Tongue (tissue), 2 donors: ENCODE measurements around the gene ST6GAL1. TPM values are rescaled to one million over a fixed set of nuclear protein-coding genes. Genes with fewer than 3 reads are reported as not detected.
"Not testable (repeated sequence)": the region's sequence is repeated elsewhere in the genome, so short reads cannot be mapped to it uniquely, and the experiment has no call there.

ENCODE experiments used
- DNase-seq: peaks from one replicate; pipeline ENCODE4 v3.0.0-alpha.2; 2015
- total RNA-seq: library from RNA; depleted of rRNA; stranded (reverse); fragments of >200 nt; gene quantifications from one replicate; pipeline ENCODE4 v1.2.3, GENCODE V29; 2014

Gene ST6GAL1
- total RNA-seq, 1 donor from 2014 or later: 34.3 TPM

DNA sequence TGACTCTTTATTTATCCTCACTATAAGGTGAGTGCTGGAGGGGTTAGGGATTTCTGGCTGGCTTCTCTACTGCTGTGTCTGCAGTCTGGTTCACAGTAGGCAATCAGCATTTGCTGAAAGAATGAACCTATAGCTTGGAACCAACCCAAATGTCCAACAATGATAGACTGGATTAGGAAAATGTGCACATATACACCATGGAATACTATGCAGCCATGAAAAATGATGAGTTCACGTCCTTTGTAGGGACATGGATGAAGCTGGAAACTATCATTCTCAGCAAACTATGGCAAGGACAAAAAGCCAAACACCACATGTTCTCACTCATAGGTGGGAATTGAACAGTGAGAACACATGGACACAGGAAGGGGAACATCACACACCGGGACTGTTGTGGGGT lies 93.0 kb downstream of the ST6GAL1 start:
- not testable (repeated sequence) for DNase-seq

DNA sequence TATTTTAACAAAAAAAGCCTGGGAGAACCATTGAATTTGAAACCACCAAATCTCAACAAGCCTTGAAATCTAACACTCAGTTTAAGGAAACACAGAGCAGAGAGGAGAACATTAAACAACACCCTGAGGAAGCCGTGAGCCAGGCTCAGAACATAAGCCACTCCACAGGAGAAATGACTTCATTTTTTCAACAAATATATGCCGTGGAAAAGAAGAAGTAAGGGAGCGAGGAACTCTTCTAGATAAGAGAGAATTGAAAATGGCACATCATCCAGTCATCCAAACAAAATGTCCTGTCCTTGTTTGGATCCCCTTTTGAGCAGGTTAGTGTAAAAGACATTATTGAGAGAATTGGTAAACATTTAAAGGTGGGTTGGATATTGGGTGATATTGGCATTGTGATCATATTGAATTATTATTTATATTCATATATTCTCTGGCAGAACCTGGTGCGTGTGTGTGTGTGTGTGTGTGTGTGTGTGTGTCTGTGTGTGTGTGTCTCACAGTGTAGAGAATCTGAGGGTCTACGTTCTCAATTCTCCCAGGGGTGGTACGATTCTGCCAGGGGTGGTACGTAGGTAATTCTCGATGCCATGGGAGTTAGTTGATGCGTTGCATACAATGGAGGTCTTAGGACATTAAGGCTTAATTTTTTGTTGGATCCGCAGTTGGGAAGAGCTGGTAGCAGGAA lies 94.4 kb downstream of the ST6GAL1 start:
- no peak for DNase-seq

DNA sequence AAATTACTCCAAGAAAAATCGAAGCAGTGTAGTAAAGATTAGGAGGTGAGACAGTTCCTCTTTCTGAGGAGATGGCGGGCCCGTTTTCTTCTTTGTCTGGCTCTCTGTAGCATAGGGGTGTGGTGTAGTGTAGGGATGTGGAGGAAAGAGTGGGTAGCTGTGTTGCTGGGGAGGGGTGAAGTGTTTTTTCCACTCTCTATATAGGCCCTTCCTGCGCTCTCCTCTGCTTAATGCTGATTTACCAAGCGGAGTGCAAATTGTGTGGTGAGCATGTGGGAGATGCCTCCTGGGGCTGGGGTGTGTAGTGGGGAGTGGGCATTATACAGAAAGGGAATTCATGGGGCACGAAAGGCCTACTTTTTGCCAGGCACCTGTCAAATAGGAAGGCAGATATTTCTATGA lies 94.9 kb downstream of the ST6GAL1 start:
- no peak for DNase-seq

DNA sequence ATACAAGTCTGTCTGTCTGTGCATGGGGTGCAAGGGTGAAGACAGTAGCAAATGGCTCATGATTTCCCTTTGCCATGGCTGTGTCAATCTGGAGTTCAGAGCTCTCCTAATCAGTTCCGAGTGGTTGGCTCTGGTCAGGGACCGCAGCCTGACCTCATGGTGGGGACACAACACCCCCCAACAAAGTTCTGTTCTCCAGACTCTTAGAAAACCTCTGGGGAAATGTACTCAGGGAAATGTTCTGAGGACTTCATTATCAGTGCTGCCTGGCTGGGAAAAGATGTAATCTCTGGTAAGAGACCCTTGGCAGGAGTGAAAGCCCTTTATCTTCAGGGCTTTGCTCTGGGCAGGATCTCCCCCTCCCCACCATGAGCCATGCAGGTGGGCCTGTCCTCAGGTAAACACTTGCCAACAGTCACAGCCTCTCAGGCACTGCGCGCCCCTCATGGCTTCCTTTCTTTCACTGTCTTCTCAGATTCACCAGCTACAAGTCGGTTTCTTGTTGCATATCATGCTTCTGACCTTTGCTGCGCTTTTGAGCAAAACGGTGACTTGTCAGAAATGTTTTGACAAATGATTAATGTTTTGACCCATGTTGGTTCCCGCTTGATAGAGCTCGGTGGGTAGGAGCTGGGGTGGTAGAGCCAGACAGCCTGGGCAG lies 95.5 kb downstream of the ST6GAL1 start:
- no peak for DNase-seq

DNA sequence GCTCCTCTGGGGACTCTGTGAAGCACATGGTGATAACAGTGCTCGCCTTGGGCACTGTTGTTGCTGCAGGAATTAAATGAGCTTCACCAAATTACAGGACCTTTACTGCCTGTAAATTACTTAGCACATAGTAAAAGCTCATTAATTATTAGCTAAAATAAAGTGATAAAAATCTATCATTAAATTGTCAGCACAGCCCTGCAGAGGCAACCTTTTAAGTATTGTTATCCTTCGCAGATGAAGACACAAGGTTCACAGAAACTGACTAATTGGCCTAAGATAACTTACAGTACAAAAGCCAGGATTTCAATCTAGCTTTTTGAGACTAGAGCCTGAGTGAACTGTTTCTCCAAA lies 96.0 kb downstream of the ST6GAL1 start:
- DNase-seq: no peak

DNA sequence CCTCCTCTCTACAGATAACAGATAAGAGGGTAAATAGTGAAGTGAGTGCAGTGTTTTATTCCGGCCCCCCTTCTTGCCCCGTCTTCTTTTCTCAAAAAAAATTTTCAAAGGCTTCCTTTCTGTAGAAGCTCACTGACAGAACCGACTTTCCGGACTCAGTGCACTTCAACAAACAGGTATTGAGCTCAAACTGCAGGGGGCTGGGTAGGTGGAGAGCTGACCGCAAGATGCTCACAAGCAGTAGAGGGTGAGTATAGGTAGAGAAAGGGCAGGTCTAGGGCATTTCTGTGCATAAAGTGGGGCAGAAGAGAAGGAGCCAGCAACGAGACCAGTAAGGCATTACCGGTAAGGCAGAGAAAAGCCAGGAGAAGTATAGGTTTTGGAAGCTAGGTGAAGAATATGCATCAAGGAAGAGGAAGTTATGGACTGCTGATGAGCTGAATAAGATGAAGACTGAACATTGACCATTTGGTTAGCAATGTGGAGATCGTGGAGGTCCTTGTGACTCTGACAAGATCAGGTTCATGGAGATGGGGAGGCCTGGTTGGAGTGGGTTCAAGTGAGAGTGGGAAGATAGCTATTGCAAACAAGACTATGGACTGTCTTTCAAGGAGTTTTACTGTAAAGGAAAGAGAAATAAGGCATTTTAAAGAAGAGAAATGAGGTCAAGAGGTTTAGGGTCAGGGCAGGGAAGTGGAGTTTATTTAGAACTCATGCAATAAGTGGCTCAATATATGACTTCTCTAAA lies 97.4 kb downstream of the ST6GAL1 start:
- DNase-seq: no peak

DNA sequence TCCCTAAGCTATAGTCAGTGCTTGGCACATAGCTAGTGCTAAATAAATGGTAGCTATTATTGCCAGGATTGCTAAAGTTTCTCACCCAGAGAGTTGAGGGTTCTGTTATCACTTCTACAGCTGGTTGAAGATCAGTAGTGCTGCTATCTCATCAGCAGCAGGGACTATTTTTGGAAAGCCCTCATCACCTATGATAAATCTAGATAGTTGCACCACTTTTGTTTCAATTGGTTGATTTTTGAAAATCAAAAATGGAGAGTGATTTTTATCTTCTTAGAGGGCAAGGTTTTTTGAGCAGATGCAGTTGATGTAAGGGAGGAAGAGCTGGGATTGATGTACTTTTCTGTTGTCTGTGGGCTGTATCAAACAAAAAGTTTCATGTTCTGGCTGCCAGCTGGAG lies 101.6 kb downstream of the ST6GAL1 start:
- no peak for DNase-seq

DNA sequence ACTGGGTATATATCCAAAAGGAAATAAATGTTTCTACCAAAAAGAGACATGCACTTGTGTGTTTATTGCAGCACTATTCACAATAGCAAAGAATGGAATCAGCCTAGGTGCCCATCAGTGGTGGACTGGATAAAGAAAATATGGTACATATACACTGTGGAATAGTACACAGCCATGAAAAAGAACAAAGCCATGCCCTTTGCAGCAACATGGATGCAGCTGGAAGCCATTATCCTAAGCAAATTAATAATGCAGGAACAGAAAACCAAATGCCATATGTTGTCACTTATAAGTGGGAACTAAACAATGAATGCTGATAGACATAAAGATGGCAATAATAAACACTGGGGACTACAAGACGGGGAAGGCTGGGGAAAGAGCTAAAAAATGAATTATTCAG lies 106.1 kb downstream of the ST6GAL1 start:
- no peak for DNase-seq

DNA sequence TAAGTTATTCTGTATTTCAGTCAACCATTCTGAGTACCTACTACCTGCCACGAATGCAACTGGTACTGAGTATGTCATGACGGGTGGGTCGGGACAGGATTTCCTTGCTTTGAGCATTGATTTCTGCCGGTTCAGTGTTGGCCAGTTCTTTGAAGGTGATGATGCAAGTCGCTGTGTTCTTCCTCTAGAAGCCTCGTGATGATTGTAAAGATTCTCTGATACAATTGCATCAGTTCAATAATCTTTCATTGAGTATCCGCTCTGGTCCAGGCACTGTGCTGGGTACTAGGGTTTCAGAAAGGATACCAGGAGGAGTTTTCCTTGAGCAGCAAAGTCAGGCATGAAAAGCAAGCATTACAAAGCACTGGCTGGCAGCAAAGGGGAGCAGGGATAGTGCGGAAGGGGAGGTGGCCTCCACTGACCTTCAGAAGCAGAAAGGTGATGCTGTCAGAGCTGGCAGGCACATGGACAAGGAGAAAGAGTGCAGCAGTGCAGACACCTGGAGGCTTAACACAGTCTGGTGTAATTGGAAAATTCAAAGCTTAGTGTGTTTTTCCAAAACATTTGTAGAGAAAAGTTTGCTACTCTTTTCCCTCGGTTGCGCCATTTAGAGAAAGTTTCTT lies 108.9 kb downstream of the ST6GAL1 start:
- DNase-seq: no peak

DNA sequence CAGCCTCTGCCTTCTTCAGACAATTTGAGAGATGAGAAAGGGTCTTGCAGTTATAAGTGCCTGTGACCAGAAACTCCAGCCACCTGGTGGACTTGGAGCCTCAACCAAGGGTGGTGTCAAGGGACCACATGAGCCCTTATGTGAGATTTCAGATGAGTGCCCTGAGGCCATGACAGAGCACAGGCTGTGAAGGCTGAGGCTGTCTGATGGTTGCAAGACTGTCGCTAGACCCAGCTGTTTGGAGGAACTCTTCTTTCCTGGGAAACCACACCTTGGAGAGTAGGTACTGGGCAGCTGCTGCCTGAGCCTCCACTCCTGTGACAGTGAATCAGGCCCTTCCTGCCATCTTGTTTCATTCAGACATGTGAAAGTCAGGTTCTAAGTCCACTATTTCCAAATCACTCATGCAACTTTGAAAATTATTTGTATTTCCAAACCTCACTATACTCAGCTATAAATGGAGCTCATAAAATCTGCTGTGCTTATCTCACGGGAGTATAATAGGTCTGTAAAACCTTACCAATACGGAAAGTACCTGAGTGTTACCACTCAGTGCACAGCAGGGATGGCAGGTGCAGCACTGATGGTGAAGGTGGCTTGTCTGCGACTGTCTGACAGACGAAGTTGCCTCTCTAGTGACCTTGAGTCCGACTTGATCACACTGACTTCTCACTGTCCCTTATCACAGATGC lies 109.5 kb downstream of the ST6GAL1 start:
- DNase-seq: no peak

DNA sequence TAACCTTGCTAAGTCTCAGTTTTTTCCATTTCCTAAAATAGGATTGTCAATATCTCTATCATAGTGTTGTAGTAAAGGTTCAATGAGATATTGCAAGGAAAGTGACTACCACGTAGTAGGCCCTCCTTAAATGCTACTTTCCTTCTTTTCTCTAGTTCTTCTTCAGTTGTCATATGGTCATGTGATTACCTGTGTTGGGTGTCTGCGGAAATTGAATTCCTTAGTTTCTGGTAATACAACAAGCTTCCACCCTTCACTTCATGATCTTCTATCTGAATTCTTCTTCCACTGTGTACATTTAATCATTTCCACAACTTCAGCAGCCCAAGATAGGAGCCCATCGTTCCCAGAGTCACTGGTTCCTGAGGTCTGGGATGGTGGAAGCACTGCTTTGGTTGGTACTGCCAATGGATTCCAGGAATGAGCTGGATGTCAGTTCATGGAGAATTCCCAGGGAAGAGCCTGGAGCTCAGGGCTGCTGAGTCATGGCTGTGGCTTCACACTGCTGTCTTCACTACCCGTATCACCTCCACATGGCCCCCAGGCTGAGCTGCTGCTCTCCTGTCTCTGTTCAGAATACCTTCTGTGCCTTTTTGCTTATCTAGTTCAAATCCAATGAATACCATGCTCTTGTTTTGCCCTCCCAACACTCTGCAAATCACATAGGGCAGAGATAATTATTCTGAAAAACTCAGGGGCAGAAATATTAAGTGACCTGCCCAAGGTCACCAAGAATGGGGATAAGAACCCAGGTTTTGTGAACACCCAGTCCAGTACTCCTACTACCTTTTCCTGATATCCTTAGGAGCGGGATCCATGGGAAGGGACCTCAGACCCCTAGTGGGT lies 110.4 kb downstream of the ST6GAL1 start:
- no peak for DNase-seq

DNA sequence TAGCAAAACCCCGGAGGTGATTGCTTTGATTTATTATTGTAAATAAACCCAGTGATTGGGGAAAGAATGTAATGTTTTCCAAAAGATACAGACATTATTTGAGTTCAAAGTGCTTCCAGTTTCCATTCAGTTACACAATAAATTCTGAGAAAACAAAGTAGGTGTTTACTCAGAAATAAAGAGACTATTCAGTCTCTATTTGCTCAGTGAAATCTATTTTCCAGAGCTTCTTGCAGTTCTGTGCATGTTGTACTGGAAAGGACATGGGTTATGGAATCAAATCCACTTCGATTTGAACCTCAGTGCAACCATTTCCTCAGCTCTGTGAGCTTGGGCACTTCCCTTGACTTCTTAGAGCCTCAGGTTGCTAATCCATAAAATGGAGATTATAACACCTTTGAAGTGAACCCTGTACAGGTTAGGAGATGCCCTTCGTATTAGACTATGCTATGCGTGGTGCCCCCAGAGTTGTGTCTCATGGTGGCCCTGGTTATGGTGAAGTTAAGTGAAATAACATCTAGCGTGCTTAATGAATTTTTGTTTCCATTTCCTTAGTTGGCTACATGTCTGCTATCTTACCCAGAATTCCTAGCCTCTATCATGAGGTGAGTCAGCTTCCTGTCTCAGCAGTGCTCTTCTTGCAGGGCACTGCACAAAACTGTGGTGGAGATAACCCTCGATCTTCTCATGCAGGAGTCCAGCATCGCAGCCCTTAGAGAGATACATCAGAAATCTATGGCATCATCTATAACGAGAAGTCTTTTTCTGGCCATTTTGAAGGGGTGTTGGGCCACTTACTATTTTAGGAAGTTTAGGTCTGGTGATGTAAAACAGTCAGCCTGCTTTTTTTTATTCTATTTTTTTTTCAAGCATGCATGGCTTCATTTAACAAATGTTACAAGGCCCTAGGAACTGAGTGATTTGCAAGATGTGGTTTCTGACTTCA lies 111.3 kb downstream of the ST6GAL1 start:
- no peak for DNase-seq

DNA sequence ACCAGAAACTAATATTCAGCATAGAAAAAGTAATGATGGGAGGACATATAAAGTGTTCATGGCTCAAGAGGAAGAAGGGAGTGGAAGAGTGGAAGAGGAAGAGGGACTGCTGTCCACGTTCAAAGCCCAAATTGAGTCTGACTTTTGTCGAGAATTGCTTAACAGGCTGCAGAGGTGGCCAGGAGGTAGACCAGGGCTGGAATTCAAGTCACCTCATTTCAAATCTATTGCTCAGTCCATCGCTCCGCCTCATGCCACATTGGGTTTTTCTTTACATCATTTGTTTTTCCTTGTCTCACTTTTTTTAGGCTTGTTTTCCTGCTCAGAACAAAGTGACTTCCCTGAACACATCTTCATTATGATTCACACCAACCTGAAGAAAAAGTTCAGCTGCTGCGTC lies 112.0 kb downstream of the ST6GAL1 start:
- DNase-seq: no peak

DNA sequence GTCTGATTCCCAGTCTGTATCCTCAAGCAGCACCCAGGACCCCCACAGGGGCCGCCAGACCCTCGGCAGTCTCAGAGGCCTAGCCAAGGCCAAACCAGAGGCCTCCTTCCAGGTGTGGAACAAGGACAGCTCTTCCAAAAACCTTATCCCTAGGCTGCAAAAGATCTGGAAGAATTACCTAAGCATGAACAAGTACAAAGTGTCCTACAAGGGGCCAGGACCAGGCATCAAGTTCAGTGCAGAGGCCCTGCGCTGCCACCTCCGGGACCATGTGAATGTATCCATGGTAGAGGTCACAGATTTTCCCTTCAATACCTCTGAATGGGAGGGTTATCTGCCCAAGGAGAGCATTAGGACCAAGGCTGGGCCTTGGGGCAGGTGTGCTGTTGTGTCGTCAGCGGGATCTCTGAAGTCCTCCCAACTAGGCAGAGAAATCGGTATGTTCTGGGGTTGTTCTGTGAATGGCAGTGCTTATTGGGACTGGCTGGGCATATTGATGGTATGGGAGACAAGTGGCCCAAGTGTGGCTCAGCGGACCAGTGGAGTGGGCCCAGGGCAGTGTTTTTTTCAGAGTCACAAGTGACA lies 112.6 kb downstream of the ST6GAL1 start:
- DNase-seq: no peak

DNA sequence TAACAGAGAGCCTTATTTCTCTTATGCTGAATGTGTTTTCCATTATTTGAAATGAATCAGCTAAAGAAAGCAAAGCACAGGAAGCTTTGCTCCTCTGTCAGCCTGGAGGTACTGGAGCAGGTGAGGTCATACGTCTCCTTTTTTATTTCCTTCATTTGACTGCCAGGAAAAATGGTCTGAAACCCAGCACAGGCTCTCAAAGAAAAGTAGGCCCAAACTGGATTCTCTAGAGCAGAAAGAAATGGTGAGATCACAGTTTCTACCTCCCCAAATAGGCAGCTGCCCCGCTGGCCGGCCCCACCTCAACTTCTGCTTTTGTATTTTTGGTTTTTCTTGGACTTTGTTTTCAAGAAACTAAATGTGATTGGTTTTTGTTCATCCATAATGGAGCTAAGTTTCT lies 113.9 kb downstream of the ST6GAL1 start:
- DNase-seq: peak; percentile 38

DNA sequence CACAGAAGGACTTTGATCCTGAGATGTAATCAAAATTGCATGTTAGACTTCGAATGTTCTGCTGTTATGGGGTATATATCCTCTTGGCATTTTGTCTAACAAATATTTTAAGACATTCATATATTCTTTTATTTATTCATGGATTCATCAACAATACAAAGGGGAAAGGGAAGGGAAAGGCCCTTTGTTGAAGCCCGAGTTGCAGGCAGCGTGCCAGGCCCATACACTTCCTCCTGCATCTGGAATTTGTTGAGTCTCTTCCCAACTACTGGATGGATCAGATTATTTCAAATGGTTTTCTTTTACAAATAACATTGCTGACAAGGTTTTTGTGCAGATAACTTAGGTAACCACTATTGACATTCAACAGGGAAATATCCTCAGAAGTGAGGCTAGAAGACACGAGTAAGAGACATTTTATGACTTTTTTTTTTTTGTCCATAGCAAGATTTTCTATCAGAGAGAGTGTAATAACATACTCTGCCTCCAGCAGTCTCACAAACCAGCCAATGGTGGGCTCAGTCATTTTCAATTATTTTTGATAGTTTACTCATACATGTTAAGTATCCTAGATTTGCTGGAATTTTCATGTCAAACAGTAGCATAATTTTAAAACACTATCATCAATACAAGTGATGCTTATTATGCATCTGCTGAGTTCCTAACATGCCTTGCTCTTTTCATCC lies 114.7 kb downstream of the ST6GAL1 start:
- DNase-seq: no peak

DNA sequence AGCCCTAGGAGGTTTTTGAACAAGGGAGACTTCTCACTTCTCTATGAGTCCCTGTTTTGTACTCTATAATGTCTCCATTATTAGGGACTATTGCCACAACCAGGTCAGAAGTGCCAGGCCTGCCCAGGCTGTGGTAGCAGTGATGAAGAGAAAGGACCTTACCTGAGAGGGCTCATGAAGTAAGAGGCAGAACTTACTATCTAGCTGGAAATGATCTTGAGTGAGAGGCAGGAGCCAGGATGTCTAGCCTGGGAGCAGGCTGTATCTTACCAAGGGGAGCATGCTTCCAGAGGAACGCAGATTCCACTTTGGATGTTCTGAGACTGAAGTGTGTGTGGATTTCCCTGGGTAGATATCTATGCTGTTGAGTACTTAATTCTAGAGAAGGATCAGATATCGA lies 115.7 kb downstream of the ST6GAL1 start:
- DNase-seq: no peak

DNA sequence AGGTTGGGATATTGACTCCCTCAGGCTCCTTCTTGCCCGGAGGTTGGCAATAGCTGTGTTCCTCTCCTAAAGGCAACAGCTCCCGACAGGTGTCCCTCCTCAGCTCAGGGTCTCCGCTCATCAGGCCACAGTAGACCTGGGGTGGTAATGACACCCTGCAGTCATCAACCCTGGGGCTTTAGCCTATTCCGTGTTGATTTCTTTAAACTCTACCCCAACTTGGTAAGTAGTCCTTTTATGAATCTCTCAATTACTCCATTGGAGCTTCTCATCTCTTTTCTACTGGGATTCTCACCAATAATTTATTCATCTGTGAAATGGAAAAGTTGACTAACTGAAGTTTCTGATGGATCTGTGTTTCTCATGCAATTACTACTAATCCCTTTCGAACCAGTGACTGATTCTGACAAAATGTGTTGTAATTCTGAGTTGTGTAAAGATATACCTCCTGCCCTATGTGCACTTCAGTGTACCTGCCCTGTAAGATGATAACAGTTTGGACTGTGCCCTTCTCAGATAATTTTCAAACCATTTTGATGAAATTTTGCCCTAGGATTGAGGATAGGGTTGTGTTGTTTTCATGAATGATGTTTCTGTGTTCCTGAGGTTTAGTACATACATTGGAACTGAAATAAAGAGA lies 119.3 kb downstream of the ST6GAL1 start:
- no peak for DNase-seq

DNA sequence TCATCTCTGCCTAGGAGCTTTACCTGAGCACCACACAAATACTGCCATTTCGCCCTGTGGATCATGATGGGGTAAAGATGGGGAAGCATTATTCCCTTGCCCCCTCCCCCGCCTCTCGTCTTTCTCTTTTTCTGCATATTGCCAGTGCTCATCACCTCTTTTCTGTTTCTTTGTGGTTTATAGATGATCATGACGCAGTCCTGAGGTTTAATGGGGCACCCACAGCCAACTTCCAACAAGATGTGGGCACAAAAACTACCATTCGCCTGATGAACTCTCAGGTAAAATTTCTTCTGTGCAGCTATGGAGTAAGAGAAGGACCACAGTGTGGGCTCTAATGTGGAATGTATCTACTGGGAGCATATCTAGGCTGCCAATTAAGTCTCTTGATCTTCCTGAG lies 120.7 kb downstream of the ST6GAL1 start:
- no peak for DNase-seq
